ENCODE measurements around the gene RNF212. TPM values are rescaled to one million over a fixed set of nuclear protein-coding genes. Genes with fewer than 3 reads are reported as not detected.
"Not testable (repeated sequence)": the region's sequence is repeated elsewhere in the genome, so short reads cannot be mapped to it uniquely, and the experiment has no call there.

Gene RNF212
- total RNA-seq, 2 experiments from 2014 or later = 2.0 to 2.7 TPM

GRCh38 chr4:1048773-1049590 lies 64.4 kb downstream of the RNF212 start:
- Mint-ChIP-seq H3K27me3 (ENCODE audit: low read depth) (peaks cover 13% of the 10 kb centered on the region), H3K36me3 (ENCODE audit: low read depth) (no peaks in the 10 kb centered on the region), H3K9me3 (ENCODE audit: insufficient read depth) (no peaks in the 10 kb centered on the region), H3K27ac (no peak overlapping the region), H3K4me3 (no peak overlapping the region), H3K4me1 (ENCODE audit: low read depth) (peaks cover 2% of the 10 kb centered on the region)
- ChIA-PET CTCF (no interaction called here), POLR2A (no interaction called here)
- DNase-seq (no peak), ATAC-seq (no peak)

GRCh38 chr4:1047976-1048772 lies 65.2 kb downstream of the RNF212 start:
- Mint-ChIP-seq H3K27me3 (ENCODE audit: low read depth) (peaks cover 13% of the 10 kb centered on the region), H3K27ac (no peak overlapping the region), H3K9me3 (ENCODE audit: insufficient read depth) (no peaks in the 10 kb centered on the region), H3K4me1 (ENCODE audit: low read depth) (peaks cover 2% of the 10 kb centered on the region), H3K36me3 (ENCODE audit: low read depth) (no peaks in the 10 kb centered on the region), H3K4me3 (no peak overlapping the region)
- no peak for ATAC-seq
- no peak for DNase-seq
- ChIA-PET POLR2A (no interaction called here), CTCF (no interaction called here)

GRCh38 chr4:1047106-1047975 lies 66.0 kb downstream of the RNF212 start:
- no peaks in the 10 kb centered on the region for H3K36me3 Mint-ChIP-seq (ENCODE audit: low read depth)
- H3K27me3 Mint-ChIP-seq (ENCODE audit: low read depth) = peaks cover 11% of the 10 kb centered on the region
- H3K27ac Mint-ChIP-seq = no peak overlapping the region
- no peak for DNase-seq
- ATAC-seq = no peak
- CTCF ChIA-PET = no interaction called here
- POLR2A ChIA-PET = interaction anchor here (1.0 kb wide), 1 partner anchor 17 kb away, joined by 3 read pairs; no protein-coding TSS in a partner anchor
- no peaks in the 10 kb centered on the region for H3K9me3 Mint-ChIP-seq (ENCODE audit: insufficient read depth)
- peaks cover 2% of the 10 kb centered on the region for H3K4me1 Mint-ChIP-seq (ENCODE audit: low read depth)
- no peak overlapping the region for H3K4me3 Mint-ChIP-seq

GRCh38 chr4:1046581-1047011 lies 66.8 kb downstream of the RNF212 start:
- CTCF ChIA-PET; H3K27me3 Mint-ChIP-seq (ENCODE audit: low read depth); ATAC-seq; H3K4me1 Mint-ChIP-seq (ENCODE audit: low read depth); H3K4me3 Mint-ChIP-seq; H3K36me3 Mint-ChIP-seq (ENCODE audit: low read depth); H3K9me3 Mint-ChIP-seq (ENCODE audit: insufficient read depth); DNase-seq: not testable (repeated sequence)
- H3K27ac Mint-ChIP-seq = peak overlapping the region; percentile 2
- POLR2A ChIA-PET = interaction anchor here (1.0 kb wide), 1 partner anchor 18 kb away, joined by 3 read pairs; no protein-coding TSS in a partner anchor

- ATAC-seq (no peak), DNase-seq (no peak)
- Mint-ChIP-seq H3K9me3 (ENCODE audit: insufficient read depth) (no peaks in the 10 kb centered on the region), H3K4me3 (no peak overlapping the region), H3K36me3 (ENCODE audit: low read depth) (no peaks in the 10 kb centered on the region), H3K27ac (no peak overlapping the region), H3K27me3 (ENCODE audit: low read depth) (peaks cover 9% of the 10 kb centered on the region), H3K4me1 (ENCODE audit: low read depth) (peaks cover 2% of the 10 kb centered on the region)
- ChIA-PET CTCF (no interaction called here), POLR2A (no interaction called here)
Observed at GRCh38 chr4:1045595-1046201, 67.7 kb downstream of the RNF212 start.

- H3K4me3 Mint-ChIP-seq = no peak overlapping the region
- DNase-seq (no peak), ATAC-seq (no peak)
- no peak overlapping the region for H3K27ac Mint-ChIP-seq
- peaks cover 9% of the 10 kb centered on the region for H3K27me3 Mint-ChIP-seq (ENCODE audit: low read depth)
- ChIA-PET CTCF (no interaction called here), POLR2A (no interaction called here)
- peaks cover 2% of the 10 kb centered on the region for H3K4me1 Mint-ChIP-seq (ENCODE audit: low read depth)
- H3K9me3 Mint-ChIP-seq (ENCODE audit: insufficient read depth) = no peaks in the 10 kb centered on the region
- H3K36me3 Mint-ChIP-seq (ENCODE audit: low read depth) = no peaks in the 10 kb centered on the region
Observed at GRCh38 chr4:1045193-1045594, 68.2 kb downstream of the RNF212 start.

GRCh38 chr4:1044469-1045192 lies 68.7 kb downstream of the RNF212 start:
- Mint-ChIP-seq H3K27ac (no peak overlapping the region), H3K4me1 (ENCODE audit: low read depth) (peaks cover 2% of the 10 kb centered on the region), H3K4me3 (no peak overlapping the region), H3K27me3 (ENCODE audit: low read depth) (peaks cover 9% of the 10 kb centered on the region), H3K36me3 (ENCODE audit: low read depth) (no peaks in the 10 kb centered on the region), H3K9me3 (ENCODE audit: insufficient read depth) (no peaks in the 10 kb centered on the region)
- no peak for DNase-seq
- ChIA-PET POLR2A (no interaction called here), CTCF (no interaction called here)
- ATAC-seq = no peak

GRCh38 chr4:1043651-1044468 lies 69.5 kb downstream of the RNF212 start:
- DNase-seq = no peak
- Mint-ChIP-seq H3K9me3 (ENCODE audit: insufficient read depth) (no peaks in the 10 kb centered on the region), H3K27ac (no peak overlapping the region), H3K27me3 (ENCODE audit: low read depth) (peaks cover 9% of the 10 kb centered on the region), H3K4me3 (no peak overlapping the region), H3K4me1 (ENCODE audit: low read depth) (peaks cover 2% of the 10 kb centered on the region), H3K36me3 (ENCODE audit: low read depth) (no peaks in the 10 kb centered on the region)
- ChIA-PET CTCF (no interaction called here), POLR2A (no interaction called here)
- ATAC-seq = no peak

GRCh38 chr4:1043162-1043561 lies 70.2 kb downstream of the RNF212 start:
- no peak overlapping the region for H3K4me3 Mint-ChIP-seq
- DNase-seq (no peak), ATAC-seq (no peak)
- no peaks in the 10 kb centered on the region for H3K9me3 Mint-ChIP-seq (ENCODE audit: insufficient read depth)
- peaks cover 2% of the 10 kb centered on the region for H3K4me1 Mint-ChIP-seq (ENCODE audit: low read depth)
- ChIA-PET POLR2A (no interaction called here), CTCF (no interaction called here)
- no peaks in the 10 kb centered on the region for H3K36me3 Mint-ChIP-seq (ENCODE audit: low read depth)
- no peak overlapping the region for H3K27ac Mint-ChIP-seq
- peaks cover 9% of the 10 kb centered on the region for H3K27me3 Mint-ChIP-seq (ENCODE audit: low read depth)

- no peaks in the 10 kb centered on the region for H3K36me3 Mint-ChIP-seq (ENCODE audit: low read depth)
- POLR2A ChIA-PET = no interaction called here
- ATAC-seq (no peak), DNase-seq (no peak)
- CTCF ChIA-PET = no interaction called here
- peaks cover 2% of the 10 kb centered on the region for H3K4me1 Mint-ChIP-seq (ENCODE audit: low read depth)
- no peaks in the 10 kb centered on the region for H3K9me3 Mint-ChIP-seq (ENCODE audit: insufficient read depth)
- no peak overlapping the region for H3K4me3 Mint-ChIP-seq
- H3K27me3 Mint-ChIP-seq (ENCODE audit: low read depth) = peaks cover 9% of the 10 kb centered on the region
- H3K27ac Mint-ChIP-seq = no peak overlapping the region
Observed at GRCh38 chr4:1042352-1043055, 70.9 kb downstream of the RNF212 start.
